Chondrocyte (in vitro differentiated cells): ENCODE results near the gene SYNE3. TPM values are rescaled to one million over a fixed set of nuclear protein-coding genes. Genes with fewer than 3 reads are reported as not detected.

Source experiments
- DNase-seq: peaks from one replicate; pipeline ENCODE4 v3.0.0; 2021; ENCODE audit warnings: mixed read lengths, low spot score
- H3K27ac Mint-ChIP-seq: one replicate; pipeline ENCODE4 v1.8.0; 2021; ENCODE audit warnings: mild to moderate bottlenecking, moderate library complexity, mixed read lengths; ENCODE audit not compliant: unreplicated experiment
- H3K27me3 Mint-ChIP-seq: 2 replicates; pipeline ENCODE4 v1.8.0; 2021; ENCODE audit warnings: low read depth, mixed read lengths
- H3K36me3 Mint-ChIP-seq: 2 replicates; pipeline ENCODE4 v1.8.0; 2021; ENCODE audit warnings: low read depth, mixed read lengths
- H3K4me1 Mint-ChIP-seq: 2 replicates; pipeline ENCODE4 v1.8.0; 2021; ENCODE audit warnings: low read depth, mild to moderate bottlenecking, mixed read lengths
- H3K4me3 Mint-ChIP-seq: one replicate; pipeline ENCODE4 v1.8.0; 2021; ENCODE audit warnings: mild to moderate bottlenecking, moderate library complexity, mixed read lengths; ENCODE audit not compliant: unreplicated experiment
- H3K9me3 Mint-ChIP-seq: 2 replicates; pipeline ENCODE4 v1.8.0; 2021; ENCODE audit warnings: low read depth, mixed read lengths
- CTCF ChIP-seq: fragments of 200-600 bp; sonication (generic); IDR thresholded peaks from 2 replicates; pipeline ENCODE4 v1.5.0; 2021; ENCODE audit warnings: antibody characterized with exemption, mild to moderate bottlenecking, moderate library complexity
- total RNA-seq: library from RNA; stranded (reverse); gene quantifications from 3 replicates; pipeline ENCODE4 v1.2.1, GENCODE V29; 2021

The SYNE3 gene
- total RNA-seq, 1 donor from 2014 or later, result 22.3 TPM

GRCh38 chr14:95534299-95535225, 18.1 kb upstream of the SYNE3 start, which contains the start of gene GLRX5:
TSS of gene GLRX5 (plus strand) at chr14:95535050. CDS start at chr14:95535090, 40 bp downstream.
- no peaks in the 10 kb centered on the region for H3K27me3 Mint-ChIP-seq
- no peaks in the 10 kb centered on the region for H3K9me3 Mint-ChIP-seq
- DNase-seq, result peak; percentile 99
- TF ChIP-seq CTCF, result no peak
- peak within 1 kb of the TSS; percentile 89 for H3K4me3 Mint-ChIP-seq
- peak within 1 kb of the TSS; percentile 93 for H3K27ac Mint-ChIP-seq
- H3K36me3 Mint-ChIP-seq, result no peaks in the 10 kb centered on the region
- peaks cover 74% of the 10 kb centered on the region for H3K4me1 Mint-ChIP-seq

- Mint-ChIP-seq H3K36me3 (no peaks in the 10 kb centered on the region), H3K9me3 (no peaks in the 10 kb centered on the region), H3K27ac (peak overlapping the region; percentile 93), H3K27me3 (no peaks in the 10 kb centered on the region), H3K4me3 (peak overlapping the region; percentile 89), H3K4me1 (peaks cover 74% of the 10 kb centered on the region)
- no peak for DNase-seq
- TF ChIP-seq CTCF, result no peak
Measured at GRCh38 chr14:95533822-95534221, 17.4 kb upstream of the SYNE3 start.

GRCh38 chr14:95533391-95533821, 17.0 kb upstream of the SYNE3 start:
- H3K4me1 Mint-ChIP-seq, result peaks cover 74% of the 10 kb centered on the region
- no peak for TF ChIP-seq CTCF
- H3K36me3 Mint-ChIP-seq, result no peaks in the 10 kb centered on the region
- no peaks in the 10 kb centered on the region for H3K27me3 Mint-ChIP-seq
- H3K9me3 Mint-ChIP-seq, result no peaks in the 10 kb centered on the region
- peak overlapping the region; percentile 93 for H3K27ac Mint-ChIP-seq
- peak overlapping the region; percentile 89 for H3K4me3 Mint-ChIP-seq
- DNase-seq, result no peak

- no peak for DNase-seq
- no peaks in the 10 kb centered on the region for H3K9me3 Mint-ChIP-seq
- no peaks in the 10 kb centered on the region for H3K36me3 Mint-ChIP-seq
- H3K4me3 Mint-ChIP-seq, result peak overlapping the region; percentile 89
- H3K4me1 Mint-ChIP-seq, result peaks cover 75% of the 10 kb centered on the region
- TF ChIP-seq CTCF, result no peak
- no peaks in the 10 kb centered on the region for H3K27me3 Mint-ChIP-seq
- H3K27ac Mint-ChIP-seq, result peak overlapping the region; percentile 88
Measured at GRCh38 chr14:95531969-95532368, 15.5 kb upstream of the SYNE3 start.

GRCh38 chr14:95531473-95531872, 15.0 kb upstream of the SYNE3 start:
- Mint-ChIP-seq H3K4me3 (no peak overlapping the region), H3K27me3 (no peaks in the 10 kb centered on the region), H3K4me1 (peaks cover 75% of the 10 kb centered on the region), H3K9me3 (no peaks in the 10 kb centered on the region), H3K36me3 (no peaks in the 10 kb centered on the region), H3K27ac (peak overlapping the region; percentile 88)
- TF ChIP-seq CTCF, result no peak
- no peak for DNase-seq
